GM18502 (cell line): ENCODE results near the gene ENTPD8.
A peak's percentile ranks its signal among the peaks of the same experiment; 100 is the strongest.

Source experiments
- ATAC-seq: cut with Tn5 transposase; IDR thresholded peaks from one replicate; pipeline ENCODE4 v1.9.1; 2021; ENCODE audit warnings: mild to moderate bottlenecking; ENCODE audit not compliant: unreplicated experiment, poor library complexity

The ENTPD8 gene

DNA sequence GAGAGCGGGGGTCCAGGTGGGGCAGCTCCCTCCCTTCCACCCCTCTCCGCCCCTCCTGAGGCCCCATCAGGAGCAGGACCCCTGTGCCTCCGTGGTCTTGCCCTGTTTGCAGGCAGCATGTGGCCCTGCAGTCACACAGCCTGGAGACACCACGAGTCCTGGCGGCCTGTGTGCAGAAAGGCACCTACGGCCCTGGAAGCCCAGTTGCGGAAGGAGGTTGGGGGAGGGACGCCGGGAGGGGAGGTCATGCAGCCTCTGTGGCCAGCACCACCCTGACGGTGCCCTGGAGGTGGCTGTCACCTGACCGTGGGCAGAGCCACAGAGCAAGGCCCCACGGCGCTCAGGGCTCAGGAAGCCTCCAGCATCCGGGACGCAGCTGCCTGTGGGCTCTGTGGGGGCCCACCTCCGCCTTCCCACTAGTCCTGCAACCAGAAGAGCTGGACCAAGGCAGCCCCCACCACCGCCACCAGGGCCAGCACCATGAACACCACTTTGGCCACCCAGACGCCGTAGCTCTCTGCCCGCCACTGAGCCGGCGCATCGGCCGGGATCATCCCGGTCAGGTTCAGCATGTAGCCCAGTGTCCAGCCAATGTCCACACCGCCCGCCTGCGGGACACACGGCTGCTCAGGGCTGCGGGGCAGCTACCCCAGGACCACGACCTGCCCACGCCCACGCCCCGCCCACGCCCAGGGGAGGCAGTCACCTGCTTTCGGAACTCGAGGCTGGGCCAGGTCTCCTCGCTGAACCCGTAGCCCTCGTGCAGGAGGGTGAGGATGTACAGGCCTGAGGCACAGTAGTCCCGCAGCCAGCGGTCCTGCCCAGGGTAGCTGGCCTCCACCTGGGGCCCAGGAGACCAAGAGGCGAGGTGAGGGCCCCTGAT is 6.4 kb downstream of the ENTPD8 start:
- no peak for ATAC-seq

DNA sequence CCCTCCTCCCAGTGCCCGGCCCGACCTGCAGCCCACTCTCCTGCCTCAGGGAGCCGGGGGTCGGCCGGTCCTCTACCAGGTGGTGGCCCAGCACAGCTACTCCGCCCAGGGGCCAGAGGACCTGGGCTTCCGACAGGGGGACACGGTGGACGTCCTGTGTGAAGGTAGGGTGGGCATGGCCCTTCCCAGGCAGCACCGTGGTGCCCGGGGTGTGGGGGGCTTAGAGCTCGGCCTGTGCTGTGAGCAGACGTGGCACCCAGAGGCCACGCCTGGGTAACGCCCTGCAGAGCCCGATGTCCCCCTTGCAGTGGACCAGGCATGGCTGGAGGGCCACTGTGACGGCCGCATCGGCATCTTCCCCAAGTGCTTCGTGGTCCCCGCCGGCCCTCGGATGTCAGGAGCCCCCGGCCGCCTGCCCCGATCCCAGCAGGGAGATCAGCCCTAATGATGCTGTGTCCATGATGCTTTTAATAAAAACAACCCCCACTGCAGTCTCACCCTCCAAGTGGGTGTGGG is 7.2 kb downstream of the ENTPD8 start:
- ATAC-seq, result no peak

DNA sequence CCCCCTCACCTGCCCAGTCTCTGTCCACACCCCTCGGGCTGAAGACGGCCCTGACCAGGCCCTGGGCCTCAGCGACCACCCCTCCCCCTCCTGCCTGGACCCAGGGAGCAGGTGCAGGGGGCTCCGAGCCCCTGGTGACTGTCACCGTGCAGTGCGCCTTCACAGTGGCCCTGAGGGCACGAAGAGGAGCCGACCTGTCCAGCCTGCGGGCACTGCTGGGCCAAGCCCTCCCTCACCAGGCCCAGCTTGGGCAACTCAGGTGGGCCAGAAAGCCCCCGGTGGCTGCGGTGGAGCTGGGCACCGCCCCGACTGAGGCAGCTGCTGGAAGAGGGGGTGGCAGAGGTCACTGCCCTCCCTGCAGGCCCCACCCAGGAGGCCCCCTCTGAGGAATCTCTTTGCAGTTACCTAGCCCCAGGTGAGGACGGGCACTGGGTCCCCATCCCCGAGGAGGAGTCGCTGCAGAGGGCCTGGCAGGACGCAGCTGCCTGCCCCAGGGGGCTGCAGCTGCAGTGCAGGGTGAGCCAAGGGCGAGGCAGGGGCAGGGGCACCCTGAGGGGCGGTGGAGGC is 7.7 kb downstream of the ENTPD8 start:
- no peak for ATAC-seq

DNA sequence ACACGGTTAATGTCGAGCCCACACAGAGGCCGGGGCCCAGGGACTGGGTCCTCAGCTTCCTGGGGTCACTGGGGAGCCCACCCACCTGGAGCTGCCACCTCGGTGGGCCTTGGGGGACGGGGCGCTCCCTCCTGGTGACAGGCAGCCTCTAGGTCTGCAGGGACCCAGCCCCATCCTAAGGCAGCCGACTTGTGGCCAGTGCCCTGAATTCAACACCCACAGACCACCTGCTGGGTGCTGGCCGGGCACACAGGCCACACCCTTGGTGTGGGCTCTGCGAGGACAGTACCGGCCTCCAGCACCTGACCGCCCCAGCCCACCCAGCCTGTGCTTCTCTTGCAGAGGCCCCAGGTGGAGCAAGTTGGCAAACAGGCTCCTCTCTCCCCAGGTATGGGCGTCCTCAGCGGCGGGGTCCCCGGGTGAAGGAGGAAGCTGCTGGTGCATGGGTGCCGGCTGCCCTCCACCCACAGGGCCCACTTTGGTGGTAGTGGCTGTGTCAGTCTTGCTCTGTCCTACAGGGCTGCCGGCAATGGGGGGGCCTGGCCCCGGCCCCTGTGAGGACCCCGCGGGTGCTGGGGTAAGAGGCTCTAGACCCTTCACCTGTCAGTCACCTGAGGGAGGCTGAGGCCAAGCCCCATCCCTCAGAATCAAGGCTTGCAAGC is 8.3 kb downstream of the ENTPD8 start:
- no peak for ATAC-seq

DNA sequence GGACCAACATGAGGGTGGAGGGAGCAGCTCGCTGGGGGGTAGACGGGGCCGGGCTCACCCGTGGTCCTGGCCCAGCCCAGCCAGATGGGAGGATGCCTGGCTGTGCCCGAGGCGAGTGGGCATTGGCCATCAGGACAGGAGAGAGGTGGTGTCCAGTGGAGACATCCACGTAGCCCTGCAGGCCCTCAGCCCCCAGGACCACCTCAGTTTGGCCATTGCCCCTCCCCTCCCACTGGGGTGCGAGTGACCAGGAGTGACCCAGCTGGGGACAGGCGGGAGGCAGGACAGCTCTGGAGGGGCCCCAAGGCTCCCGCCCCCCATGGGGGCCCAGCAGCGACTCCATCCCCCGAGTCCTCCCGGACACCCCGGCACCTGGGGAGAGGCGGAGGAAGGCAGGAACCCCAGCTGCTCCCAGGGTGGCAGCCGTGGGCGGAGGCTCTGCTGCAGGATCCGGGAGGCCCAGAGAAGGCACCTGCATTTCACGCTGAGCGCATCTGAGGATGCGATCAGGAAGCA is 9.7 kb downstream of the ENTPD8 start:
- no peak for ATAC-seq

DNA sequence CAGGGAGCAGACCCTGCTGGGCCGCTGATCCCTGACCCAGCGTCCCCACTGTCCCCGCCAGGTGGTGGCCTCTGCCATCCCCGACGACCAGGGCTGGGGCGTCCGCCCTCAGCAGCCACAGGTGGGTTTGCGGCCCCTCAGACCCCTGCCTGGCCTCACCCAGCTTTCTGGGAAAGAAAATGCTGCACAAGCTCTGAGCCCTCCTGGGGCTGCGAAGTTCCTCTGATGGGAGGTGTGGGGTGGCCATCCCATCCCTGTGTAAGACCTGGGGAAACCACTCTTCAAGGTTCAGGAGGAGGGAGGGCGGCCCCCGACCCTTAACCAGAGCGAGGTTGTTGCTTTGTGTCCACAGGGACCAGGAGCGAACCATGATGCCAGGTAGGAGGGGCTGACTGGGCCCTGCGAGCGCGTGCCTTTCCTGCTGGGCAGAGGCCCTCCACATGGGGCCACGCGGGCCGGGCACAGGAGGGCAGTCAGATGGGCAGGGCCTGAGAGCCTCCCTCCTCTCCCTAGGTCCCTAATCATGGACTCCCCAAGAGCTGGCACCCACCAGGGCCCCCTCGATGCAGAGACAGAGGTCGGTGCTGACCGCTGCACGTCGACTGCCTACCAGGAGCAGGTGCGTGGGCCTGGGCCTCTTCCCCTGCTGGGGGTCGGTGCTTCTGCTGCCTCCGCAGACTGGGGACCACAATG is 10.3 kb downstream of the ENTPD8 start:
- no peak for ATAC-seq

DNA sequence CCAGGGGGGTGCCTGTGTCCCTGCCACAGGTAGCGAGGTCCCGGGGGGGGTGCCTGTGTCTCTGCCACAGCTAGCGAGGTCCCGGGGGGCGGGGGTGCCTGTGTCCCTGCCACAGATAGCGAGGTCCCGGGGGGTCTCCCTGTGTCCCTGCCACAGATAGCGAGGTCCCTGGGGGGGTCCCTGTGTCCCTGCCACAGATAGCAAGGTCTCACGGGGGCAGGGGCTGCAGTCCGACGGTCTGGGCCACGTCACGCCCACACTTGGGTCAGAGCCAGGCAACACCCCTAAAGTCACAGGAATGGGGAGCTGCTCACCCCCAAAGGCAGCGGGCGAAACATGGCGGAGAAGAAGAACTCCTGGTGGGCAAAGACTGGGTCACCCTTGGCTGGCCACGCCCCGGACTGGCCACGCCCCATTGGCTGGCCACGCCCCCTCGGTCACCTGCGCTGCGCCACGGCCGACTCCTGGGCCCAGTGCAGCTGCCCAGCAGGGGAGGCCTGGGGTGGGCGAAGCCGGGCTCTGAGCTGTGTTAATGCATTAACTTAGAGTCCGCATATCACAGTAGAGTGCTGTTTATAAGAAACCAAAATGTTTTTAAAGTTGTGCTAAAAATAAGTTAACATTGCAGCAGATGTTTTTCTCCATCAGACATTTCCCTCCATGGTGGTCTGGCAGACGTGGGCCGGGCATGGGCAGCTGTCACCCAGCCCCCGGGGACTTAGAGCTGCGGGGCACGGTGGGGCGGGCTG is 11.0 kb downstream of the ENTPD8 start:
- no peak for ATAC-seq

DNA sequence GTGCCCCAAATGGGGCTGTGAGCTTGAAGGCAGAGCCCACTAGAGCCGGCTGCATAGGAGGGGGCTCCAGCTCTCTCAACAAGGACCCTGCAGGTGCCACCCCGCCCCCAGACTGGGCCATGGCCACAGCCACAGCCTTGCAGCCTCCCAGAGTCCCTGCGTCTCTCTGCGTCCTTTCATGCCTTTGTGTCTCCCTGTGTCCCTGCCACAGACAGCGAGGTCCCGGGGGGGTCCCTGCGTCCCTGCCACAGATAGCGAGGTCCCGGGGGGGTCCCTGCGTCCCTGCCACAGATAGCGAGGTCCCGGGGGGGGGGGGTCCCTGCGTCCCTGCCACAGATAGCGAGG is 11.6 kb downstream of the ENTPD8 start:
- no peak for ATAC-seq

DNA sequence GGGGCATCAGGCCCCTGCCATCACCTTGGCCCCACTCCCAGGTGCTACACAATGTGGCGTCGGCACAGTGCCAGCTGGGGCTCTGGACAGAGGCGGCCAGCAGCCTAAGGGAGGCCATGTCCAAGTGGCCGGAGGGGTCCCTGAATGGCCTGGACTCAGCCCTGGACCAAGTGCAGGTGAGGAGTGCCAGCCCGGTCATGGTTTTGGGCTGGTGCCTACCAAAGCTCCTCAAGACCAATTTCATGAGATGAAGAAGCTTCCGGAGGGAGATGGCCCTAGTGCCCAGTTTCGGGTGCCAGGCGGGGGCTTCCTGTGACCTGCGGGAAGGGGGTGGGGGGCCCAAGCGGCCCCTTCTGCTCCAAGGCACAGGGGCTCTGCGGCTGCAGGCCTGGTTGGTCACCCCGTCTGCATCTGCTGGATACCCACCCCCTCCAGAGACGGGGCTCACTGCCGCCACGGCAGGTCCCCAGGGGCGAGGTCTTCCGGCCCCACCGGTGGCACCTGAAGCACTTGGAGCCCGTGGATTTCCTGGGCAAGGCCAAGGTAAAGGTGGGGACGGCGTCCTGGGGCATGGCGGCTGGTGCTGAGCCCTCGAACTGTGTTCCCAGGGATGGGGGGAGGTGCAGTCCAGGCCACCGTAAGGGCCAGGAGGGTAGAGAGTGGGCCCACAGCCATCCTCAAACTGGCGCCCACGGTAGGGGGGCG is 12.2 kb downstream of the ENTPD8 start:
- ATAC-seq, result no peak

DNA sequence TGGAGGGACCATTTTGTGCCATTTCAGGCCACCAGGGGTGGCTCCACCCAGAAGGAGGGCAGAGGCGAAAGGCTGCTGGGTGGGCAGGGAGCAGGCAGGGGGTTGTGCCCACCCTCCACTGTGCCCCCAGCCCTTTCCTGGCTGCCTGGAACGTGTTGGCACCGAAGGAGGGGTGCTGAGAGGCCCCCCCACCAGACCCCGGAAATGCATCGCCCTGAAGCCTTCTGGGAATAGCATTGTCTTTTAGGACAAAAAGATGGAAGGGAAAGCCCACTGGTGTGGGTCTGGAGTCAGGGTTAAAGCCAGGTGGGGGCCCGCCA is 12.9 kb downstream of the ENTPD8 start:
- no peak for ATAC-seq

DNA sequence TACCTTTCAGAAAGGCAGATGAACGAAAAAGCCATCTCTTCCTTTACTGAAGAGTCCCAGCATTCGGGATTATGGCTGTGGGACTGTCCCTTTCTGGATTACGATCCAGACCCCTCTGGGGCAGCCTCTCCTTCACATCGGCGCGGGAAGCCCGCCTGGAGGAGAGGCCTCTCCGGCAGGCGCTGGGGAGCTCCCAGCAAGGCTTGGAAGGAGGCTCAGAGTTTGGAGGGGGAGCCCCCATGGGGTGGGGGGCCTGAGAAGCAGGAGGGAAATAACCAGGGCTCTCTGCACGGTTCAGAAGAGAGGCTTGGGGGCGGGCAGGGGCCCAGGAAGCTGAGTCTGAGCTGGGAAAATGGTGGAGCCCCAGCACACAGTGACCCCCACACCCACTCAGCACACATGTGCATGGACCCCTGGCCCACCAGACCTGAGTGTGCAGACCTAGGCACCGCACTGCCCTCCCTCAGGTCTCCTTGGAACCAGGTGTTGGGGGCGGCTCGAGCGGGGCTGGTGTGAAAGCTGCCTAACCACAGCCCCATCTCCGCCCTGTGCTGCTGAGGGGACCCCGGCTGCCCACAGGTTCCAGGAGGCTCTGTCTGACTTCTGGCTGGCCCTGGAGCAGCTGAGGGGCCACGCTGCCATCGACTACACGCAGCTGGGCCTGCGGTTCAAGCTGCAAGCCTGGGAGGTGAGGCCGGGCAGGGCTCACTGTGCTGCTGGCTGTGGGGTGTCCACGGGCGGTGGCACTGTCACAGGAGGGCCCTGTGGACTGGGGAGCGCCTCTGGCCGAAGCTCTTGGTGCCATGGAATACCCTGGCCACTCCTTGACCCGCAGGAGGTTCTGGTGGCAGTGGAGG is 13.5 kb downstream of the ENTPD8 start:
- ATAC-seq, result no peak

DNA sequence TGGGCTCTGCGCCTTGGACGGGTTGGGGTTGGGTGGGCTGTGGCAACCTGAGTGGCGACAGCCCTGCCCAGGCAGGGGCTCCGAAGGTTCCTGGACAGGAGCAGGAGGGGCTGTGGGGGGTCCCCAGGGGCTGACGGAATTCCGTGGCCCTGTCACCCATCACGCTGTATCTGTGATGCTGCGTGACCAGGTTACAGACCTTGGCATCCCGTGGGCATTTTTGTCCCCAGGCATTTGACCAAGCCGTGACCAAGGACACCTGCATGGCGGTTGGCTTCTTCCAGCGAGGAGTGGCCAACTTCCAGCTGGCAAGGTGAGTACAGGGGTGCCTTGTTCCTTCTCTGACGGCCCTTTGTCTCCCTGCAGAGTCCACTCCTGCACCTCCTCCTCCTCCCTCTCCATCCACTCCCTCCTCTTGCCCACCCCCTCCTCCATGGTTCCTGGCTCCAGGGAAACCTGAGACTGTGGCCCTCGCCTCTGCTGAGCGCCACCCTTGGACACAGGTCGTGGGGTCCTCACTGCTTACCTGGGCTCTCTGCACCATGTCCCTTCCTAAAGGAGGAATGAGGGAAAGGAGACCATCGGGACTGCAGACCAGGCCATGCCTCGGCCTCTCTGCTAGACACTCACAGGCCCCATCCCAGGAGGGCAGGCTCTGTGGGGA is 15.0 kb downstream of the ENTPD8 start:
- ATAC-seq, result no peak

DNA sequence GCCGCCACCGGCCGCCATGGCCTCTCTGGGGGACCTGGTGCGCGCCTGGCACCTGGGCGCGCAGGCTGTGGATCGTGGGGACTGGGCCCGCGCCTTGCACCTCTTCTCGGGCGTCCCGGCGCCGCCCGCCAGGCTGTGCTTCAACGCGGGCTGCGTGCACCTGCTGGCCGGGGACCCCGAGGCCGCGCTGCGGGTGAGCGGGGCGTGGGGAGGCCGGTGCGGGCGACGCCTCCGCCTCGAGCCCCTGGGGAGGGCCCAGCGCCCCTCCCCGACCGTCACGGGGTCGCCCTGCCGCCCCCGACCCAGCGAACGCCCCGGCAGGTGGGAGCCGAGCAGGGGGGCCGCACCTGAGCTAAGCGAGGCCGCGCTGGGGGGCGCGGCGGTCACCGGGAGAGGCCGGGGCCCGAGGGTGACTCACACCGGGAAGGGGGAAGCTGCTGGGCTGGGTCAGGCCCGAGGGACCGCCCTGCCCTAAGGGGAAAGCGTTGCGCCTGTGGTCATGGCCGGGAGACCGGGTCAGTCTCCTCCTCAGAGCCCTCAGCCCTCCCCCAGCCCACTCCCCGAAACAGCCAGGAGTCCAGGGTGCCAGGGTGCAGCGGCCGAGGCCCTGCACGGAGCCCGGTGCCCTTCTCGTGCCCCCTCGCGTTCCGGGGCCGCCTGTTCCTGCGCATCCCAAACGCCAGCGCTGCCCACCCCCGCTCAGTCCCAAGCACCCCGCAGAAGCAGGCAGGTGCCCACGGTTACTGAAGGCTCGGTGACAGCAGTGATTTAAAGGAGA is 17.5 kb downstream of the ENTPD8 start:
- no peak for ATAC-seq

DNA sequence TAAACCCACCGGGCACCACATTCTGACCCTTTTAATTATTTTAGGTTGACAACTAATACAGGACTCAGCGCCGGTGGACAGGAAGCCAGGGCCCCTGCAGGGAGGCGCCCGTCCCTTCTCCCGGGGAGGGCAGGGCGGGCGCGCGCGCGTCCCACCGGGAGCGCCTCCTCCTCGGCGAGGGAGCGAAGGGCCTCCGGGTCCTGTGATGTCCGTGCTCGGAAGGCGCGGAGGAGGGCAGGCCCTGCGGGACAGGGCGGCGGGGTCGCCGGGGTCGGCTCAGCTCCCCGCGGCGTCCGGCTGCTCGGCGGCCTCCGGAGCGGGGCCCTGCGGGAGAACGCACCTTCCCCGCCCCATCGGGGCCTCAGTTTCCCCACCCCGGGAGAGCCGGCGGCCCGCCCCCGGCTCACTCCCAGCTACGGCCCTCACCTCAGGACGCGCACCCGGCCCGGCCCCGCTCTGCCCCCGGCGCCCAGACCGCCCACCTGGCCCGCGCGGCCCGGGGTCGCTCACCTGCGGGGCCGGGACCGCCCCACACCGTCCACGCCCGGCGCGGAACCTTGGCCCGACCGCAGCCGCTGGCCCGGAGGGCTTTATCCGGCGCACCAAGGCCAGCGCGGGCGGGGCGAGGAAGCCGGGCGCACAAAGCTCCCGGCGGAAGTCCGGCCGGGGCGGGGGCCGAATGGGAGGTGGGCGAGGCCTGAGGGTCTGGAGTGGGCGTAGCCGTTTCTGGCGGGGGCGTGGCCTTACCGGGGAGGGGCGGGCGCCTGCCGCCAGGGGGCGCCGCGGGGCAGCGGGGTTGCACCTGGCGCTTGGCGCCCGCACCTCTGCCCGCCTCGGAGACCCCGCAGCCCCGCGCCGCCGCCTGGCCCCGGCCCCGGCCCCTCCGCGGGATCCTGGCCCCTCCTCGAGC is 18.3 kb downstream of the ENTPD8 start, which contains the start of the genes EXD3 and NOXA1:
TSS of gene EXD3 (minus strand) at position 559 of the 910 bp plus-strand sequence. CDS start 27,805 bp downstream, outside the sequence.
TSS of gene NOXA1 (plus strand) at position 790 of the 910 bp plus-strand sequence. CDS start 137 bp downstream, outside the sequence.
- peak; percentile 83 for ATAC-seq

DNA sequence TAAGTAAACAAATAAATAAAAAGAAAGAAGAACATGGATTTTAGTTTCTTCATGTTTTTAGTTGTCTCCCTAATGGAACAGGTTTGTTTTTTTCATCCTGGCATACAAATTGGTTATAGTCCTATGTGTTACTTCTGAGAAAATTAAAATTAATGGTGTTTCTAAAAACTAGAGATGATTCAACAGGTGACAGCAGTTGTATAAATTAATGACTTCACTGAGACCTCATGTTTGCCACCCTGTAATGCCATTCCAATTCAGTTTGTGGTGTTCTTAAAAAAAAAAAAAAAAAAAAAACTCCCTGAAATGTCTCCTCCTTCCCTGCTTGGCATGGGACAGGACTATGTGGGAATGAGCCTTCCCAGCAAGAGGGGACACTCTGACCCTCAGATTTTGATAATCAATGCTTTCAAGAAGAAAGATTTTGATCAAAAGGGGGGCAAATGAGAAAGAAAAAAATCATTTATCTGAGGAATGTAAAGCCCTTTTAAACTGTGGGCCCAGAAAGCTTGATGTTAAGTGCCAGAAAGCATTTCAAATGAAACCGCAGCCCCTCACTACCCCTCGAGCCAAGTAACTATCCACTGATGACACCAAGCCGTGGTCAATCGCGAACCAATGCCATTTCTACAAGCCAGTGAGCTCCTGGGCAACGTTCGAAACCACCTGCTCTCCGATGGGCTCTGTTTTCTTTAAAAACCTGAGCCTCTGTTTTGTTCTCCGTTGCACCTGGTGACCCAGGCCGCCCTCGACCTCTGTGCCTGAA is 19.1 kb downstream of the ENTPD8 start:
- ATAC-seq, result no peak
